AG08395 (cell line): ENCODE data around the gene TNS4.
"Not testable (repeated sequence)": the region's sequence is repeated elsewhere in the genome, so short reads cannot be mapped to it uniquely, and the experiment has no call there.

Experiments used
- DNase-seq: peaks from one replicate; pipeline ENCODE4 v3.0.0; 2012; ENCODE audit warnings: mixed read lengths, low spot score

Gene TNS4

GRCh38 chr17:40501499-40501911, at the start of gene TNS4:
TSS of gene TNS4 (minus strand) at chr17:40501623. CDS start at chr17:40496425, 5,198 bp downstream.
- no peak for DNase-seq

GRCh38 chr17:40550608-40551007, 49.2 kb upstream of the TNS4 start:
- peak; percentile 85 for DNase-seq

GRCh38 chr17:40548982-40549685, 47.7 kb upstream of the TNS4 start:
- DNase-seq = no peak

GRCh38 chr17:40548491-40548981, 47.1 kb upstream of the TNS4 start:
- no peak for DNase-seq

DNA sequence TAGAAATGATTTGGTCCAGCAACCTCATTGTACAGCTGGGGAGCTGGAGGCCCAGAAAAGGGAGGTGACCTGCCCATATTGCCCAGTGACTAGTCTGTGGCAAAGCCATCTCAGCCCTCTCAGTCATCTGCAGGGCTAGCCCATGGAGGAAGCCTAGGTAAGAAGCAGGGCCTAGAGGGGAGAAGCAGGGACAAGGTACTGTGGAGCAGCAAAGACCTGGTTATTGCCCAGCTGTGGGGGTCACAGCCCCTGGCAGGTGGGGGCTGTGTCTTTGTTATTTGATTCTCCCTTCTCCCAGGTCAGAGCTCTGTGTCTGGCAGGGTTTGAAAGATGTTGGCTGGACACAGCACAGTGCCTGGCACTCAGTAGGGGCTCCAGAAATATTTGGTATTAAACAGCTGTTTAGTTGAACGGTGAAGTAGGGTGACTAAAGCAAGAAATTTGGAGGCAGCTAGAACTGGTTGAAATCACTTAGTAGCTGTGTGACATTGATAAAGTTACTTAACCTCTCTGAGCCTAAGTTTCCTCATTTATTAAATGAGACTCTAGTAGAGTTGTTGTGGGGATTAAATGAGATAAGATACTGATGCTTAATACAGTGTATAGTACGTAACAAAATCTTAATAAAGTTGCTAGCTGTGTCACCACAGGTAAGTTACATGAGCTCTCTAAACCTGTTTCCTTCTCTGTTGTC, 46.5 kb upstream of the TNS4 start:
- no peak for DNase-seq

- DNase-seq = no peak
These were observed 45.8 kb upstream of the TNS4 start for GRCh38 chr17:40547079-40547784.

DNA sequence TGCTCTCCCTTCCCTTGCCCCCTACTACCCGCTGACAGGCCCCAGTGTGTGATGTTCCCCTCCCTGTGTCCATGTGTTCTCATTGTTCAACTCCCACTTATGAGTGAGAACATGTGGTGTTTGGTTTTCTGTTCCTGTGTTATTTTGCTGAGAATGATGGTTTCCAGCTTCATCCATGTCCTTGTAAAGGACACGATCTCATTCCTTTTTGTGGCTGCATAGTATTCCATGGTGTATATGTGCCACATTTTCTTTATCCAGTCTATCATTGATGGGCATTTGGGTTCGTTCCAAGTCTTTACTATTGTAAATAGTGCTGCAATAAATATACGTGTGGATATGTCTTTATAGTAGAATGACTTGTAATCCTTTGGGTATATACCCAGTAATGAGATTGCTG, 45.1 kb upstream of the TNS4 start:
- not testable (repeated sequence) for DNase-seq

DNA sequence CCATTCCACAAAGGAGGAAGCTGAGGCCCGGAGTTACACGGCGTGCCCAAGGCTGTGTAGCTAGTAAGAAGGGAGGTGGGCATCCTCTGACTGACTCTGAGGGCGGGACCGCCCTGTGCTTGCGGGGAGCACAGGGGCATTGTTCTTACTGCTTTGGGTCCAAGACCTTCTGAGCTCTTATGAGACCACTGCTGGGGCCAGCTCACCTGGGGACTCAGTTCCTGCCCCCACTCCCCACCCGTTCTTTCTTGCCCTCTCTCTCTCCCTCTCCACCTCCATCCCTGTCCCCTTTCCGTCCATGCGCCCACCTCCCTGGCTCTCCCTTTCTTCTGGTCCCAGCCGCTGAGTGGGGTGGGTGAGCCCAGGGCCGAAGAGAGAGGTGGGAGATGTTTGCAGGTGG, 44.2 kb upstream of the TNS4 start:
- no peak for DNase-seq

- peak; percentile 89 for DNase-seq
These were observed 41.4 kb upstream of the TNS4 start for GRCh38 chr17:40542558-40543411.

GRCh38 chr17:40541873-40542557, 40.6 kb upstream of the TNS4 start:
- no peak for DNase-seq

GRCh38 chr17:40541060-40541872, 39.8 kb upstream of the TNS4 start:
- DNase-seq = no peak

DNA sequence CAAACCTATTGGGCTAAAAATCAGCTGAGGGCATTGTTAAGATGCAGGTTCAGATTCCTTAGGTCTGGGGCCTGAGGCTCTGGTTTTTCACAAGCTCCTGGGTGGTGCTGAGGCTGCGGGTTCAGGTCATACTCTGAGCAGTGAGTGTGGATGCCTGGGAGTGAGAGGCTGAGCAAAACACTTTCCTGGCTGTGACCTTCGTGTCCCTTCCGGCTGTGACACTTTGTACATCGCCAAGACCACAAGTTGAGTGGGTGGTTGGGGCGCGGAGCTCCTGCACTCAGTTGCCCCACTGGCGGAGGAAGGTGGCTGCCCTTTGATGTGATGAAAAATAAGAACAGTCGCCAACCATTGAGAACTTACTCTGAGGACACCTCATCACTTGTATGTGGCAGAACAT, 39.0 kb upstream of the TNS4 start:
- no peak for DNase-seq

DNA sequence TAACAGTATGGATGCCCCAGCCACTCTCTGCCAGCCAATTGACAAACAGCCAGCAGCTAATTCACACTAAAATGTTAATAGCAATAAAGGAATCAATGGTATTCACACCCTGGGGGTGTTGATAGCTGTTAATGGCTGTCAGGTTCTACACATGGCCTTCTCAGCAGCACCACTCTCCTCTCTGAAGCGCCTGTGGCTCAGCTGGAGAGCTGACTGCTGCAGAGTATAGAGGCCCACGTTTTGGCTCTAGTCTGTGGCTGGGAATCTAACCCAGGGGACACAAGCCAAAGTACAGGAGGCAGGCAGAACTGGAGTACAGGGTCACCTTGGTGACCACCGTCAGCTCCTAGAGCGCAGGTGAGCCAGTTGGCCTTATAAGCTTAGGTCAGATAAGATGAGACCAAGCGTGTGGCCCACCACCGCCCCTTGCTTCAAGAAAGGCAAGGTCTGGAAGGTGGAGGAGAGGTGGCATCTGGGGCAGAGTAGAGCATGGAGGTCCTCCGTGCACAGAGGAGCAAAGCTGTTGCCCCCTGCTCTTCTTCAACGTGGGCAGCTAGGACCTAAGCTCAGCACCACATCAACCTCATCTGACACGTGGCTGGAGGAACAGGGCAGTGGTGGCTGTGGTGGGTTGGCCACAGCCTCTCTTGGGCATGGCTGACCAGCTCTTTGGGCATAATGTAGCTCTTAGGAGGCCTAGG, 38.4 kb upstream of the TNS4 start:
- DNase-seq = no peak

- no peak for DNase-seq
These were observed 37.7 kb upstream of the TNS4 start for GRCh38 chr17:40538936-40539705.

DNA sequence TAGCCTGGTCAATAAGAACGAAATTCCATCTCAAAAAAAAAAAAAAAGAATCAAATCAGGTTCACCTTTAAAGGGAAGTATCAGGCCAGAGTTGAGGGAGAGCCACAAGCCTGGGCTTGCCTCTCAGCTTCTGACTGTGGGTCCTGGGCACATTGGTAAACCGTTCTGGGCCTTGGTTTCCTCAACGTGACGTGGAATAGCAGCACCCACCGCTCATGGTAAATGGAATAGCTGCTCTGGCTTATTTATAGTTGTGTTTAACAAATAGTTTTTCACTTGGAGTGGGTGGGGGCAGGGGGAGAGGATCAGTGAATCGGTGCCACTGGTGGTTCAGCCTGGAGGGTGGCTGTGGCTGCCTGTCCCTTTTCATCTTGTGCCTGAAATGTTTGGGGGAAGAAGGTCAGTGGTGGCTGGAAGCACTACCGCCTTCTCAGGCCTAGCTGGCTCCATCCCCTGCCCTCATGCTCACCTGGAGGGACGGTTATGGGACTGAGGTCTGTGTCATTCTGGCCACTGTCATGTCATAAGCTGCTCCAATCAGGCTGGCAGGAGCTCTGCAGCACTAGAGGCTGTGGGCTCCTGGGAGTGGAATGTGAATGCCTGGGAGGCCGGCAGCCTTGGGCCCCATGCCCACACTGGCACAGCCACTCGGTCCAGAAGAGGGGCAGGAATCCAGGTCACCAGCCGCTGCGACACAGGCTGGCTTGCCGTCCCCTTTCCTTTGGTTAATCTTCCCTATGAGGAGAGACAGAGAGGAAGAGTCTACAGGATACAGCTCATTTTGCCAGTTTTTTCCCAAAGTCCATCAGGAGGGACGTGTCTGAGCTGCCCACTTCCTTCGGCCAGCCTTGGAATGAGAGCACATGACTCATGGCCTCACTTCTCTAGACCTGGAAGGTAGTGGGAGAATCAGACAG, 36.9 kb upstream of the TNS4 start:
- no peak for DNase-seq

DNA sequence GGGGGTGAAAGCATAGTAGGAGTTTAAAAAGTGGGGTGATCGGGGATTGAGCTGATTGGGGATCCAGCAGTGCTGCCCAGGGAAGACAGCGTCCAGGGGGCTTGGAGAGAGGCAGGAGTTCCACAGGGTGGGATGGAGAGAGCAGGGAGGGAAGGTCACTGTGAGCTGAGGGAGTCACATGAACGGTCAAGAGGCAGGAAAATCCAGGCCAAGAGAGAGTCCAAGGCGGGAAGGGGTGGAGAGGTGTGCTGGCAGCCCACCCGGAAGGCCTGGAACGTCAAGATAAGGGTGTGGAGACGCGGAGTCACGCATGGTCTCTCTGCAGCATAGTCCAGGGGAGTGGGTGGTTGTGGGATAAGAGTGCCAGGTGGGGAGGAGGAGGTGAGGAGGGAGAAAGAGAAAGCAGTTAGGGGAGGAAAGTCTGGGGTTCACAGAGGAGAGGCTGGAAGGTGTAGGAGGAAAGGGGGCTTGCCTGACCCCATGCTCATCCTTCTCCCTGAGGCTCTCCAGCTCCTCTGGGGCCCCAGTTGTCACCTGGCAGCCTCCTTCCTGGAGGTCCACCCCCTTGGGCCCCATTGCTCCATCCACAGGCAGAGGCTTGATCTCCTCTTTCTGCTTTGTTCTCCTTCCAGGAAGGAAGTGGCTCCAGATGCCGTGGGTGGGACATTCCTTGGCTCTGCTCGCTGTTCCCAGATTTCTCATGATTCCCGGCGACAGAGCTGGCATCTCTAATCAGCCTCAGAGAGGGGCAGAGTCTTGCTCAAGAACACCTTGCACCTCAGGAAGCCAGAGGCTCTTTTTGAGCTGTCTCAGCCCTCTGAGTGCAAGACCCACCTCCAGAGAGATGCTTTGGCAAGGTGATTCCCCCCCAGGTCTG, 35.1 kb upstream of the TNS4 start:
- peak; percentile 70 for DNase-seq

- DNase-seq = no peak
These were observed 34.5 kb upstream of the TNS4 start for GRCh38 chr17:40535924-40536294.
